H1 (cell line): ENCODE results near the gene SMOC2. TPM values are rescaled to one million over a fixed set of nuclear protein-coding genes. Genes with fewer than 3 reads are reported as not detected.
A peak's percentile ranks its signal among the peaks of the same experiment; 100 is the strongest.

Experiments used
- CTCF ChIA-PET: fragments of 300-600 bp; sonication (Branson Sonifier 250); formaldehyde crosslinking; loops from one replicate; lab custom pipeline; 2021; ENCODE audit not compliant: partially characterized antibody; lab: Charles Lee
- POLR2A ChIA-PET: fragments of 300-600 bp; sonication (Branson Sonifier 250); formaldehyde crosslinking; loops from one replicate; lab custom pipeline; 2021; ENCODE audit warnings: inconsistent platforms; ENCODE audit not compliant: partially characterized antibody; lab: Charles Lee
- DNase-seq, 2 experiments: peaks; one replicate each; pipeline versions ENCODE4 v3.0.0 to v3.0.0-alpha.2; 2010 to 2022; ENCODE audit warnings: low spot score in 2 of 2, low read depth in 1 of 2, mixed read lengths in 1 of 2
- FAIRE-seq: peaks from 2 replicates; lab custom pipeline; 2011; peaks lifted over from hg19 to GRCh38; lab: Jason Lieb, UNC
- H2AFZ ChIP-seq: 2 replicates; pipeline ENCODE4 v1.8.1; 2012; ENCODE audit warnings: low read length, inconsistent platforms
- H2AK5ac ChIP-seq: 2 replicates; pipeline ENCODE4 v1.6.1; 2013; ENCODE audit warnings: low read depth, low read length
- H2BK120ac ChIP-seq: replicated peaks from 2 replicates; pipeline ENCODE3; 2013; ENCODE audit warnings: low read depth, low read length, inconsistent platforms
- H2BK12ac ChIP-seq: 2 replicates; pipeline ENCODE4 v1.6.1; 2013; ENCODE audit warnings: low read depth, low read length
- H2BK15ac ChIP-seq: 2 replicates; pipeline ENCODE4 v1.6.1; 2013; ENCODE audit warnings: low read length
- H2BK20ac ChIP-seq: 2 replicates; pipeline ENCODE4 v1.6.1; 2013; ENCODE audit warnings: low read length
- H2BK5ac ChIP-seq: 2 replicates; pipeline ENCODE4 v1.6.1; 2013; ENCODE audit warnings: low read depth, low read length
- H3K14ac ChIP-seq: 2 replicates; pipeline ENCODE4 v1.6.1; 2013; ENCODE audit warnings: inconsistent platforms; ENCODE audit not compliant: insufficient read length
- H3K18ac ChIP-seq: 2 replicates; pipeline ENCODE4 v1.6.1; 2013; ENCODE audit warnings: low read length; ENCODE audit errors: extremely low read depth
- H3K23ac ChIP-seq: 2 replicates; pipeline ENCODE4 v1.6.1; 2013; ENCODE audit warnings: inconsistent platforms; ENCODE audit not compliant: insufficient read length
- H3K23me2 ChIP-seq: 2 replicates; pipeline ENCODE4 v1.6.1; 2013; ENCODE audit warnings: low read depth, low read length
- H3K27ac ChIP-seq: 2 replicates; pipeline ENCODE4 v1.6.1; 2011; ENCODE audit warnings: low read depth, low read length, inconsistent platforms
- H3K27me3 ChIP-seq, 4 experiments: replicated peaks in 1 of 4; 1 replicate in 1 of 4; 2 replicates in 3 of 4; pipeline versions ENCODE4 v1.6.1 to v1.8.1; 2011 to 2013; ENCODE audit warnings: low read length in 3 of 4, mild to moderate bottlenecking in 3 of 4, inconsistent platforms in 2 of 4, mixed read lengths in 2 of 4, moderate library complexity in 1 of 4; ENCODE audit not compliant: control insufficient read depth in 3 of 4, insufficient read depth in 3 of 4; ENCODE audit errors: extremely low read depth in 1 of 4
- H3K36me3 ChIP-seq, 4 experiments: 2 replicates each; pipeline versions ENCODE4 v1.6.1 to v1.8.1; 2011 to 2013; ENCODE audit warnings: mild to moderate bottlenecking in 4 of 4, low read length in 3 of 4, moderate library complexity in 2 of 4, control low read depth in 1 of 4, inconsistent platforms in 1 of 4; ENCODE audit not compliant: insufficient read depth in 4 of 4, control insufficient read depth in 2 of 4
- H3K4ac ChIP-seq: replicated peaks from 2 replicates; pipeline ENCODE3; 2013; ENCODE audit warnings: low read length, low read depth, mixed read lengths, inconsistent platforms; ENCODE audit not compliant: insufficient read length
- H3K4me1 ChIP-seq, 4 experiments: replicated peaks in 1 of 4; 1 replicate in 1 of 4; 2 replicates in 3 of 4; pipeline versions ENCODE4 v1.6.1 to v1.8.1; 2011 to 2013; ENCODE audit warnings: low read length in 3 of 4, inconsistent platforms in 2 of 4, mixed read lengths in 1 of 4; ENCODE audit not compliant: insufficient read depth in 4 of 4, control insufficient read depth in 3 of 4
- H3K4me2 ChIP-seq, 2 experiments: 2 replicates each; pipeline versions ENCODE4 v1.6.1 to v1.8.1; 2011 to 2013; ENCODE audit warnings: low read depth in 2 of 2, low read length in 2 of 2, control low read depth in 1 of 2, inconsistent platforms in 1 of 2, mild to moderate bottlenecking in 1 of 2; ENCODE audit not compliant: insufficient read depth in 1 of 2
- H3K4me3 ChIP-seq, 4 experiments: fragments of 200-600, 300-600 bp in 1 of 4; sonication (generic), shearing (Covaris generic), sonication (Bioruptor Twin) in 1 of 4; 2 replicates each; pipeline versions ENCODE4 v1.5.1 to v1.8.1; 2011 to 2016; ENCODE audit warnings: low read length in 4 of 4, low read depth in 3 of 4, control low read depth in 2 of 4, inconsistent platforms in 2 of 4, mild to moderate bottlenecking in 2 of 4, mixed read lengths in 1 of 4, moderate library complexity in 1 of 4; ENCODE audit not compliant: insufficient read depth in 2 of 4; ENCODE audit errors: extremely low read depth in 1 of 4
- H3K56ac ChIP-seq: replicated peaks from 2 replicates; pipeline ENCODE3; 2013; ENCODE audit warnings: low read depth, mild to moderate bottlenecking, mixed read lengths, low read length, inconsistent platforms; ENCODE audit not compliant: insufficient read length
- H3K79me1 ChIP-seq: 2 replicates; pipeline ENCODE4 v1.6.1; 2013; ENCODE audit warnings: low read depth, low read length, control low read depth
- H3K79me2 ChIP-seq, 2 experiments: 2 replicates each; pipeline versions ENCODE4 v1.6.1 to v1.8.1; 2012 to 2013; ENCODE audit warnings: low read length in 2 of 2, mild to moderate bottlenecking in 2 of 2, inconsistent platforms in 1 of 2; ENCODE audit not compliant: insufficient read depth in 2 of 2, control insufficient read depth in 1 of 2
- H3K9ac ChIP-seq, 4 experiments: replicated peaks in 1 of 4; 1 replicate in 1 of 4; 2 replicates in 3 of 4; pipeline versions ENCODE4 v1.6.1 to v1.8.1; 2011 to 2013; ENCODE audit warnings: low read depth in 3 of 4, low read length in 3 of 4, control low read depth in 2 of 4, mild to moderate bottlenecking in 2 of 4, moderate library complexity in 2 of 4, inconsistent platforms in 1 of 4; ENCODE audit errors: extremely low read depth in 1 of 4
- H3K9me3 ChIP-seq, 2 experiments: 2 replicates each; pipeline versions ENCODE4 v1.6.1 to v1.8.1; 2012 to 2013; ENCODE audit warnings: mild to moderate bottlenecking in 2 of 2, moderate library complexity in 2 of 2, control low read depth in 1 of 2, inconsistent platforms in 1 of 2, low read depth in 1 of 2, low read length in 1 of 2, mixed read lengths in 1 of 2; ENCODE audit not compliant: insufficient read depth in 2 of 2
- H4K20me1 ChIP-seq, 2 experiments: replicated peaks in 1 of 2; 2 replicates each; pipeline versions ENCODE3 to v1.8.1; 2011 to 2013; ENCODE audit warnings: inconsistent platforms in 2 of 2, low read length in 2 of 2, mild to moderate bottlenecking in 1 of 2; ENCODE audit not compliant: insufficient read depth in 2 of 2, control insufficient read depth in 1 of 2
- H4K5ac ChIP-seq: 2 replicates; pipeline ENCODE4 v1.6.1; 2013; ENCODE audit warnings: low read length, low read depth, mixed read lengths, inconsistent platforms; ENCODE audit not compliant: insufficient read length
- H4K8ac ChIP-seq: 2 replicates; pipeline ENCODE4 v1.8.0; 2013; ENCODE audit warnings: mild to moderate bottlenecking, moderate library complexity, low read length, inconsistent platforms; ENCODE audit not compliant: insufficient read depth; ENCODE audit errors: extremely low read depth
- H4K91ac ChIP-seq: replicated peaks from 2 replicates; pipeline ENCODE3; 2013; ENCODE audit warnings: low read length, mixed read lengths, inconsistent platforms; ENCODE audit not compliant: insufficient read length
- CBX5 ChIP-seq: fragments of 300-800, 300-1000 bp; sonication (generic); IDR thresholded peaks from 2 replicates; pipeline ENCODE4 v1.7.1; 2016; ENCODE audit warnings: antibody characterized with exemption, low read length, low read depth
- HDAC6 ChIP-seq: IDR thresholded peaks from one replicate; pipeline ENCODE4 v1.7.1; 2012; ENCODE audit warnings: low read depth, mild to moderate bottlenecking, inconsistent platforms, low read length, moderate library complexity
- KDM5A ChIP-seq: fragments of 200-600 bp; IDR thresholded peaks from 2 replicates; pipeline ENCODE4 v1.7.1; 2012; ENCODE audit warnings: mild to moderate bottlenecking, low read length, inconsistent platforms, mixed read lengths
- MAFK ChIP-seq: IDR thresholded peaks from 2 replicates; pipeline ENCODE4 v1.6.1; 2012; ENCODE audit warnings: low read depth, mild to moderate bottlenecking, improper control_type of control experiment, low read length
- POU5F1 ChIP-seq: IDR thresholded peaks from 2 replicates; pipeline ENCODE4 v1.6.1; 2011; ENCODE audit warnings: low read depth, mild to moderate bottlenecking, low read length, moderate library complexity
- RAD21 ChIP-seq, 2 experiments: IDR thresholded peaks in 1 of 2; conservative IDR thresholded peaks in 1 of 2; 2 replicates each; pipeline ENCODE4 v1.6.1; 2011; ENCODE audit warnings: low read depth in 2 of 2, low read length in 2 of 2, improper control_type of control experiment in 1 of 2, inconsistent platforms in 1 of 2, mild to moderate bottlenecking in 1 of 2, moderate library complexity in 1 of 2
- RBBP5 ChIP-seq: IDR thresholded peaks from 2 replicates; pipeline ENCODE4 v1.7.1; 2012; ENCODE audit warnings: low read depth, mild to moderate bottlenecking, inconsistent platforms, low read length, moderate library complexity, borderline replicate concordance
- SIX5 ChIP-seq: IDR thresholded peaks from 2 replicates; pipeline ENCODE4 v1.6.1; 2011; ENCODE audit warnings: mild to moderate bottlenecking, low read depth, low read length
- SP1 ChIP-seq: IDR thresholded peaks from 2 replicates; pipeline ENCODE4 v1.6.1; 2011; ENCODE audit warnings: low read depth, low read length
- TAF1 ChIP-seq: IDR thresholded peaks from 2 replicates; pipeline ENCODE4 v1.6.1; 2011; ENCODE audit warnings: mild to moderate bottlenecking, low read depth, low read length
- WGBS, 2 experiments: shearing (Covaris generic) in 1 of 2; methylation state at CpG; one replicate each; pipeline versions ENCODE4 v1.1.6 to v1.1.7; 2013 to 2015; ENCODE audit warnings: low lambda C conversion rate in 2 of 2, mixed read lengths in 2 of 2, inconsistent platforms in 1 of 2, low coverage in 1 of 2, missing lambda C conversion rate in 1 of 2; ENCODE audit not compliant: insufficient replicate concordance in 2 of 2, insufficient coverage in 1 of 2, insufficient read length in 1 of 2; ENCODE audit errors: extremely low coverage in 1 of 2, missing lambda C conversion rate in 1 of 2; 5-methylcytosine and 5-hydroxymethylcytosine counted together
- polyA plus RNA-seq, 7 experiments: library from polyadenylated mRNA; depleted of rRNA in 3 of 7; stranded (reverse) in 5 of 7; unstranded in 2 of 7; fragments of >200 nt in 5 of 7; fragments of 200-250 nt in 2 of 7; gene quantifications; 1 replicate in 5 of 7; 2 replicates in 1 of 7; 4 replicates in 1 of 7; pipeline versions ENCODE4 v1.2.1 to v1.2.3, GENCODE V29; 2011 to 2013; ENCODE audit warnings: missing spikeins in 2 of 7, mixed read lengths in 2 of 7
- total RNA-seq: library from RNA; stranded (reverse); fragmentation: NEBNext Ultra II Directional; extraction: Animal tissue kit (Norgen Biotek cat#: 25700); gene quantifications from 2 replicates; pipeline ENCODE4 v1.2.1, GENCODE V29; 2021
- TF ChIP-seq, protein P1 (sequence below), 3 experiments: IDR thresholded peaks; 1 replicate in 2 of 3; 2 replicates in 1 of 3; pipeline versions ENCODE4 v1.5.1 to v1.6.1; 2011; ENCODE audit warnings: low read length in 3 of 3, mild to moderate bottlenecking in 3 of 3, inconsistent platforms in 2 of 3, low read depth in 1 of 3, moderate library complexity in 1 of 3; ENCODE audit not compliant: insufficient read depth in 1 of 3; ENCODE audit errors: control extremely low read depth in 1 of 3

Gene SMOC2
- total and polyA plus RNA-seq, 2 of the 8 experiments (the other 6 are each of a cell fraction or from before 2014, with no cell fraction given): 7.7 to 8.5 TPM

DNA sequence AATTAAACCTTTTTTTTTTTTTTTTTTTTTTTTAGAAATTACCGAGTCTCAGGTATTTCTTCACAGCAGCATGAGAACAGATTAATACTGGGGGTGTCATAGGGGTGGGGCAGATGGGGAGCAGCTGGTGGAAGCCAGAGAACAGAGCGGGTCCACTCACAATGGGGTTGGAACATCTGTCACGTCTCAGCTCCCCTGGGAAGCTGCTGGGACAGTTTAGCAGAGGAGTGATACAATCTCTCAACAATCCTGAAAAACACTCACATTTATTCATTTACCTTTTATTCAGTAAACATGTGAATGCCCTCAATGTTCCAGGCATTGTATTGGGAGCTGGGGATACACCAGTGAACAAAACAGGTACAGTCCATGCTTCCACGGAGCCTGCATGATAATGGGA is 162.2 kb downstream of the SMOC2 start:
- FAIRE-seq: no peak
- CTCF ChIA-PET: interaction anchor here (0.9 kb wide), 1 partner anchor 57 kb away, joined by 3 read pairs; no protein-coding TSS in a partner anchor
- TF ChIP-seq RAD21 (IDR thresholded peaks at IDR 0.05 in 1 of 2, conservative IDR thresholded peaks at IDR 0.05 in 1 of 2; ENCODE audit: low read depth in 2 of 2, low read length in 2 of 2): no peak
- TF ChIP-seq RBBP5: no peak
- TF ChIP-seq TAF1: no peak
- TF ChIP-seq, protein P1, sequence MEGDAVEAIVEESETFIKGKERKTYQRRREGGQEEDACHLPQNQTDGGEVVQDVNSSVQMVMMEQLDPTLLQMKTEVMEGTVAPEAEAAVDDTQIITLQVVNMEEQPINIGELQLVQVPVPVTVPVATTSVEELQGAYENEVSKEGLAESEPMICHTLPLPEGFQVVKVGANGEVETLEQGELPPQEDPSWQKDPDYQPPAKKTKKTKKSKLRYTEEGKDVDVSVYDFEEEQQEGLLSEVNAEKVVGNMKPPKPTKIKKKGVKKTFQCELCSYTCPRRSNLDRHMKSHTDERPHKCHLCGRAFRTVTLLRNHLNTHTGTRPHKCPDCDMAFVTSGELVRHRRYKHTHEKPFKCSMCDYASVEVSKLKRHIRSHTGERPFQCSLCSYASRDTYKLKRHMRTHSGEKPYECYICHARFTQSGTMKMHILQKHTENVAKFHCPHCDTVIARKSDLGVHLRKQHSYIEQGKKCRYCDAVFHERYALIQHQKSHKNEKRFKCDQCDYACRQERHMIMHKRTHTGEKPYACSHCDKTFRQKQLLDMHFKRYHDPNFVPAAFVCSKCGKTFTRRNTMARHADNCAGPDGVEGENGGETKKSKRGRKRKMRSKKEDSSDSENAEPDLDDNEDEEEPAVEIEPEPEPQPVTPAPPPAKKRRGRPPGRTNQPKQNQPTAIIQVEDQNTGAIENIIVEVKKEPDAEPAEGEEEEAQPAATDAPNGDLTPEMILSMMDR (IDR thresholded peaks at IDR 0.05; ENCODE audit: control extremely low read depth in 1 of 3, insufficient read depth in 1 of 3, low read depth in 1 of 3, low read length in 3 of 3): no peak
- no peak for TF ChIP-seq CBX5
- TF ChIP-seq POU5F1: no peak
- no peak for TF ChIP-seq KDM5A
- TF ChIP-seq SP1: no peak
- no peak for TF ChIP-seq HDAC6
- TF ChIP-seq SIX5: no peak
- TF ChIP-seq MAFK: no peak

More for the DNA sequence above, 162.2 kb downstream of the SMOC2 start:
- DNase-seq: peak in 1 of 2 experiments; percentile 6
- no peak overlapping the region for H4K5ac ChIP-seq
- H3K9ac ChIP-seq: no peak overlapping the region
- H3K79me1 ChIP-seq: no peaks in the 10 kb centered on the region
- H2AK5ac ChIP-seq: no peak overlapping the region
- no peak overlapping the region for H4K91ac ChIP-seq
- H2AFZ ChIP-seq: no peak overlapping the region
- POLR2A ChIA-PET: no interaction called here
- H3K9me3 ChIP-seq: no peaks in the 10 kb centered on the region
- H3K4ac ChIP-seq: no peak overlapping the region
- peaks cover 0 to 4% (median 0%) of the 10 kb centered on the region in 4 experiments; a peak in 1 of 8 replicates for H3K36me3 ChIP-seq
- H3K23me2 ChIP-seq: peaks cover 10% of the 10 kb centered on the region; the same call in 1 of the 2 replicates
- no peak overlapping the region for H2BK120ac ChIP-seq
- H3K4me2 ChIP-seq: no peak overlapping the region
- H4K8ac ChIP-seq: no peak overlapping the region
- H3K18ac ChIP-seq: no peak overlapping the region
- H3K23ac ChIP-seq: no peak overlapping the region
- 83% methylated on average over 4 of the region's 4 CpGs; no CpG with 5 or more reads in 1 of the 2 experiments for WGBS, 2 experiments
- H4K20me1 ChIP-seq: peaks cover 0 to 6% of the 10 kb centered on the region in 2 experiments
- H3K14ac ChIP-seq: no peak overlapping the region
- peaks cover 4 to 7% (median 5%) of the 10 kb centered on the region in 4 experiments for H3K4me1 ChIP-seq
- H3K27ac ChIP-seq: no peak overlapping the region
- no peak overlapping the region for H2BK12ac ChIP-seq
- H3K27me3 ChIP-seq: no peaks in the 10 kb centered on the region
- no peaks in the 10 kb centered on the region for H3K79me2 ChIP-seq
- H3K4me3 ChIP-seq: no peak overlapping the region
- H2BK15ac ChIP-seq: no peak overlapping the region
- no peak overlapping the region for H3K56ac ChIP-seq
- H2BK5ac ChIP-seq: no peak overlapping the region
- no peak overlapping the region for H2BK20ac ChIP-seq
